Effector CD8-positive, alpha-beta T cell (primary cell): ENCODE measurements around the gene FGR.
A peak's percentile ranks its signal among the peaks of the same experiment; 100 is the strongest.
"Not testable (repeated sequence)": the region's sequence is repeated elsewhere in the genome, so short reads cannot be mapped to it uniquely, and the experiment has no call there.

Experiments used
- DNase-seq: peaks from one replicate; lab custom pipeline; 2025; lab: John Stamatoyannopoulos, UW

Gene FGR

GRCh38 chr1:27635396-27636142, 584 bp upstream of the FGR start:
- no peak for DNase-seq

GRCh38 chr1:27634177-27634984, 604 bp downstream of the FGR start:
- DNase-seq: peak; percentile 9

- no peak for DNase-seq
These were observed 1.3 kb downstream of the FGR start for GRCh38 chr1:27633640-27634176.

GRCh38 chr1:27633298-27633610, 1.7 kb downstream of the FGR start:
- no peak for DNase-seq

GRCh38 chr1:27632387-27633297, 2.3 kb downstream of the FGR start:
- DNase-seq: no peak

- no peak for DNase-seq
These were observed 4.0 kb downstream of the FGR start for GRCh38 chr1:27630859-27631491.

- no peak for DNase-seq
These were observed 6.3 kb downstream of the FGR start for GRCh38 chr1:27628712-27629111.

- not testable (repeated sequence) for DNase-seq
These were observed 7.3 kb downstream of the FGR start for GRCh38 chr1:27627733-27628132.

GRCh38 chr1:27627061-27627460, 7.9 kb downstream of the FGR start:
- DNase-seq: no peak

- DNase-seq: no peak
These were observed 8.7 kb downstream of the FGR start for GRCh38 chr1:27626031-27626935.

GRCh38 chr1:27624467-27625178, 10.4 kb downstream of the FGR start:
- DNase-seq: no peak

- no peak for DNase-seq
These were observed 11.4 kb downstream of the FGR start for GRCh38 chr1:27623327-27624212.

GRCh38 chr1:27622828-27623227, 12.2 kb downstream of the FGR start:
- no peak for DNase-seq

GRCh38 chr1:27621051-27621920, 13.7 kb downstream of the FGR start:
- DNase-seq: no peak

GRCh38 chr1:27619782-27620438, 15.1 kb downstream of the FGR start:
- not testable (repeated sequence) for DNase-seq

GRCh38 chr1:27618341-27619082, 16.5 kb downstream of the FGR start:
- no peak for DNase-seq

GRCh38 chr1:27617420-27617819, 17.6 kb downstream of the FGR start:
- DNase-seq: no peak
